ENCODE measurements around the gene NEK7. TPM values are rescaled to one million over a fixed set of nuclear protein-coding genes. Genes with fewer than 3 reads are reported as not detected.
A peak's percentile ranks its signal among the peaks of the same experiment; 100 is the strongest.

The NEK7 gene
- total RNA-seq, 3 donors from 2014 or later = 62.3 to 72.1 (median 62.9) TPM

DNA sequence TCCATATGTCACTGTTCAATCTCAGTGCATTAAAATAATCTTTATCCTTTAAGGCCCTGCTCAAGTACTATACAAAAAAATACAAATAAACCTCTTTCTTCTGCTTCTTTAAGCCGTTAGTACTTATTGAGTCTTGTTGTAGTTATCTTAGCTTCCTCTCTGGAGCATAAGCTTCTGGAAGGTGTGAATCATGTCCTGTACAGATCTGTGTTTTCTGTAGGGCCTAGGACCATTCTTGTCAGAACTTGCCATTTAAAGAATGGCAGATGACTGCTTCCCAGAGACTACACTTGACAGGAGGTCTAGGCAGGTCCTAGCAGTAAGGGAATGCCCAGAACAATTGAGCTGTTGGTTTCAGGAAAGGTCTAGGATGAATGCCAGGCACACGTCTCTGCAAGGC is 12.9 kb downstream of the NEK7 start:
- Mint-ChIP-seq H3K27me3 (ENCODE audit: low read depth) (no peaks in the 10 kb centered on the region), H3K4me3 (peak overlapping the region; percentile 31), H3K9me3 (no peaks in the 10 kb centered on the region), H3K36me3 (ENCODE audit: insufficient read depth) (peaks cover 8% of the 10 kb centered on the region), H3K4me1 (ENCODE audit: low read depth) (peaks cover 88% of the 10 kb centered on the region)
- no peak for DNase-seq
- ATAC-seq = peak in 1 of 2 donors; percentile 12

DNA sequence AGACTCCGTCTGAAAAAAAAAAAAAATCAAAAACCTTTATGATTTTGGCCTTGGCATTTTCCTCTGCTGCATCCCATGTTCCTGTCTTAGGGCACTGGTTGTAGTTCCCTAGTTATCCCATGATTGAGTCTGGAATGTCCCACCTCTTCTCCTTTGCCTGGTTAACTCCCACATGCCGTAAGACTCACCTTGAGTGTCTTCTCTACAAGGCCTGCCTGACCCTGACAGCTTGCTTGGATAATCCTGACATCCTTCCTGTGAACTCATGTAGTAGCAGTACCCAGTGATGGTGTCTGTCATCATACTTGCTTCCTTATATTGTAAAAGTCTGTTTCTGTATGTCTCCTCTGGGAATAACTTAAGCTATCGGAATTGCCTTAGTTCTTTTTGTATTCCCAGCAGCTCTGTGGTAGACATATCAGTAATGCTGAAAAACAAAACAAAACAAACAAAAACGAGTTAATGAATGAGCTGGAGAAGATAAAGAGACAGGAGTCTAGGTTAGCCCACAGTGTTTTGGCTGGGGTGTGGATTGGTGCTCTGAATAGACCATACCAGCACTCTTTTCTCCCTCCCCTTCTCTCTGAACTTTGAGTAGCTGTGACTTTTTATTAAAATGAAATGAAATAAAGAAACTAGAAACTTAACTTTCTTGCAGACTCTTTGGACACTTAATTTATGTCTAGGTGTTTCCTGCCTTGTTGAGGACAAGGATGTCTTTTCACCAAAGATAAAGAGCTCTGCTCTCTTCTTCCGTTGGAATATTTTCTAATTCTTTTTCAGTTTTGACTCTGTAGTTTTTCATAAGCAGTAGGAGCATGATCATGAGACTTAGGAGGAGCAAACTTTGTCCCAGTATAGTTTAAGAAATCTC is 15.1 kb downstream of the NEK7 start:
- ATAC-seq (no peak), DNase-seq (no peak)
- Mint-ChIP-seq H3K9me3 (no peaks in the 10 kb centered on the region), H3K4me1 (ENCODE audit: low read depth) (peaks cover 86% of the 10 kb centered on the region), H3K27me3 (ENCODE audit: low read depth) (no peaks in the 10 kb centered on the region), H3K36me3 (ENCODE audit: insufficient read depth) (peaks cover 5% of the 10 kb centered on the region), H3K4me3 (peak overlapping the region; percentile 34)

DNA sequence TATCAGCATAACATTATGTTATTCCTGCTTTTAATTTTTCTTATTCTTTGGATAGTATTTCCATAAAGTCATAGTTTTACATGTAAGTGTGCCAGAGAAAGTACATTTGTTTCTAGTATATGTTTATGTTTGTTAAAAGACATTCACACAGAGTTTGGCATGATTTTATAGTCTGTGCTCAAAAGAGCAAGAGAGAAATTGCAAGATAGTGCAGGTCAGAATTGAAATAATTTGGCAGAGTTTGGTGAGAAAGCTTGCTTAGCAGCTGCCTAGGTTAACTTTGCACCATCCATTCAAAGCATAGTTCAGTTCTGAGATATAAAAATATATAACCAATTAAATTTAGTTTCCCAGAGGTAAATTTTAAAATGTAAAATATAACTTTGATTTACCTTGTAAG is 17.0 kb downstream of the NEK7 start:
- Mint-ChIP-seq H3K36me3 (ENCODE audit: insufficient read depth) (peaks cover 5% of the 10 kb centered on the region), H3K9me3 (no peaks in the 10 kb centered on the region), H3K4me3 (no peak overlapping the region), H3K27me3 (ENCODE audit: low read depth) (no peaks in the 10 kb centered on the region), H3K4me1 (ENCODE audit: low read depth) (peaks cover 87% of the 10 kb centered on the region)
- no peak for DNase-seq
- no peak for ATAC-seq

DNA sequence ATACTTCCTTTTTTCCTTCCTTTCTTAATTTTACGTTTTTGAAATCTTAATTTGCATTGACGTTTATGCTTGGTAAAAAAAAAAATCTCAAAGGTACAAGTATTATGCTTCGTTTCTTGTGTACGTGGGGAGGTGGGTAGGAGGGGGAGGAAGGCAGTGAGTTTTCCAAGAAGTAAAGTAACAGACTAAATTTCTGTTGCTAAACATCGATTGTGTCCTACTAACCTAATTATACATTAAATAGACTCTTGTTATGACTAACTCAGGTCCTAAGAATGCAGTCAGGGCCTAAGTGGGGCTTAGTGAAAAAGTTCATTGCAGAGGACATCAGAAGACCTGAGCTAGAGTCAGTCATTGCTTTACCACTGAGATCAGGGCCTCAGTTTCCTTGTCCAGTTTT is 17.5 kb downstream of the NEK7 start:
- ATAC-seq (no peak), DNase-seq (no peak)
- H3K36me3 Mint-ChIP-seq (ENCODE audit: insufficient read depth) = peaks cover 5% of the 10 kb centered on the region

DNA sequence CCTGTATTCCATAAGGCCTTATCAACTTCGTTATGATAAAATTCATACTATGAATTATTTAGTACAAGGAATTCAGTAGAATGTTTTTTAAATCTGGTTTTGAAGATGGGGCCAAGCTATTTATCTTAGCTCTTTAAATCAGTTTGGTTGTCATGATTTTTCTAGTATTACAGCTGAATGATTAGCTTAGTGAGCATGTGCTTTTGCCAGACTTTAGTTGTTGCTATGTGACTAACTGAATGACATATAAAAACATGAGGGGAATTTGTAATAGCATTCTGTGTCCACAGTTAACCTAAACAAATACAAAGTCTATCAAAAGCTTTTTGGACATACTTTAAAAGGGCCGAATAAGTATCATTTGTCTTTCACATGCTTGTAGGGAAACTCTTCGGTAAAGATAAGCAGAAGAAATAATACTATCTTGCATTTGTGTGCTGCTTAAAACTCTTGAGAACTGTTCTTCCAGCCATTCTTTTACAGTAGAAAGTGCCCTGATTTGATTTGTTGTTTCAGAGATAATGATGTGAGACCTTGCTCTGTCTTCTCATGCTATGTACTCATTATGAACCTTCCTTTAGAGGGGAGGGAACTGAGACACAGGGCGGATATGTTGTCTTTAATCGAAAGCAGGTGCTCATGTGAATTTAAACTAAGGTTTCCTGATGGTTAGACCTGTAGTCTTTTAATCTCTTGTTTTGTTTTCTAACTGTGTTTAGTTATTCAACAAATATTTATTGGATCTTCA is 18.8 kb downstream of the NEK7 start:
- H3K9me3 Mint-ChIP-seq = no peaks in the 10 kb centered on the region
- no peaks in the 10 kb centered on the region for H3K27me3 Mint-ChIP-seq (ENCODE audit: low read depth)
- DNase-seq (no peak), ATAC-seq (peak; percentile 86 to 90)
- H3K36me3 Mint-ChIP-seq (ENCODE audit: insufficient read depth) = peaks cover 2% of the 10 kb centered on the region
- peaks cover 86% of the 10 kb centered on the region for H3K4me1 Mint-ChIP-seq (ENCODE audit: low read depth)
- peak overlapping the region; percentile 34 for H3K4me3 Mint-ChIP-seq

More for the DNA sequence above, 17.5 kb downstream of the NEK7 start:
- Mint-ChIP-seq H3K4me3 (peak overlapping the region; percentile 38), H3K27me3 (ENCODE audit: low read depth) (no peaks in the 10 kb centered on the region), H3K9me3 (no peaks in the 10 kb centered on the region), H3K4me1 (ENCODE audit: low read depth) (peaks cover 86% of the 10 kb centered on the region)

DNA sequence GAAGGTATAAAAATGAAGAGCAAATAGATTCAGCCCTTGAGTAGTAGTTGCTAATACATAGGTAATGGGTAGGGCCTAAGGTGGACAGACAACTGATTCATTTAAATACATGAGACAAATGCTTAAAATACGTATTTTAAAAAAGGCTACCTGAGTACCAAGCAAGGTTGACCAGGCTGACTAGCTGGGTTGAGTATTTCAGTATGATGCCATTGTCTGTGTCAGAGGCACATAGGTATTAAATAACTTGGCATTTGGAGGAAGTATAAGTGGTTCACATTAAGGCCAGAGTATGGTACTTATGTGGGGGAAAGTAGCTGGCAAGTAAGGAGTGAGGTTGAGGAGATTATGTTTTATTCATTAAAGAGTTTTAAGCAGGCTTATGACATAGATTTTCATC is 19.4 kb downstream of the NEK7 start:
- Mint-ChIP-seq H3K4me3 (peak overlapping the region; percentile 34), H3K27me3 (ENCODE audit: low read depth) (no peaks in the 10 kb centered on the region), H3K9me3 (no peaks in the 10 kb centered on the region), H3K4me1 (ENCODE audit: low read depth) (peaks cover 88% of the 10 kb centered on the region), H3K36me3 (ENCODE audit: insufficient read depth) (peaks cover 2% of the 10 kb centered on the region)
- peak; percentile 9 to 17 for ATAC-seq
- no peak for DNase-seq

DNA sequence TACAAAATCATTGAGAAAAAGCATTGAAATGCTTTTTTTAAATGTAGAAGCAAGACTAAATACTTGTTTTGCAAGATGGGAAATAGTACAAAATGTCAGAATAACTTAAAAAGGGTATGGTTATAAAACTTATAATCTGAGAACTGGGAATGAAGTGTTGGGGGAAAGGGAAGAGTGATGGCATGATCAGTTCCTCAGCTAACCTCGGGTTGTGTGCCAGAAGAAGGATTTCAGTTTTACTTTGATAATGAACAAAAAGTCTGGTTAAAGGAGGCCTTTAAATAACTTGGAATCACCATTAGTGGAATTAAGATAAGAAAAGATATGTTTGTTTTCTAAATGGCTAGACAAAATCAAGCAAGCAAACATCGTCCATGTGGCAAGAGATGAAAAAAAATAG is 20.7 kb downstream of the NEK7 start:
- H3K4me3 Mint-ChIP-seq = peak overlapping the region; percentile 44
- DNase-seq (no peak), ATAC-seq (no peak)
- peaks cover 90% of the 10 kb centered on the region for H3K4me1 Mint-ChIP-seq (ENCODE audit: low read depth)
- no peaks in the 10 kb centered on the region for H3K27me3 Mint-ChIP-seq (ENCODE audit: low read depth)
- H3K36me3 Mint-ChIP-seq (ENCODE audit: insufficient read depth) = peaks cover 2% of the 10 kb centered on the region
- peaks cover 4% of the 10 kb centered on the region for H3K9me3 Mint-ChIP-seq

DNA sequence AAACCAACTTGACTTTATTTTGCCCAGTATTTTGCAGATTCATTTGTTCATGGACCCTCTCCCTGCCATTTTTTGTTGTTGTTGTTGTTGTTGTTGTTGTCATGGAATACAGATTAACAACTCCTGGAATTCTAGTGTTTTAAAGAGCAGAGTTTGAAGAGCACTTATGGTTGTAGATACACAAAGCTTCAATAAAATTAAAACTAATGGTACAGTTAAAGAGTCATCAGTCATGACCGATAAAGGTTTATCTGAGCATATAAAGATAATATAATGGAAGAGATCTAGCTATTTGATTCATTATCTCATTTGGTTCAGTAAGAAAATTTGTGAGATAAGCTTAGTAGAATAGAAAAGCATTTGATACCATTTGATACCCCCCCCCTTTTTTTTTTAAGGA is 21.8 kb downstream of the NEK7 start:
- H3K27me3 Mint-ChIP-seq (ENCODE audit: low read depth) = no peaks in the 10 kb centered on the region
- ATAC-seq = no peak
- peaks cover 4% of the 10 kb centered on the region for H3K9me3 Mint-ChIP-seq
- DNase-seq = no peak
- H3K4me1 Mint-ChIP-seq (ENCODE audit: low read depth) = peaks cover 91% of the 10 kb centered on the region
- no peak overlapping the region for H3K4me3 Mint-ChIP-seq
- peaks cover 4% of the 10 kb centered on the region for H3K36me3 Mint-ChIP-seq (ENCODE audit: insufficient read depth)

DNA sequence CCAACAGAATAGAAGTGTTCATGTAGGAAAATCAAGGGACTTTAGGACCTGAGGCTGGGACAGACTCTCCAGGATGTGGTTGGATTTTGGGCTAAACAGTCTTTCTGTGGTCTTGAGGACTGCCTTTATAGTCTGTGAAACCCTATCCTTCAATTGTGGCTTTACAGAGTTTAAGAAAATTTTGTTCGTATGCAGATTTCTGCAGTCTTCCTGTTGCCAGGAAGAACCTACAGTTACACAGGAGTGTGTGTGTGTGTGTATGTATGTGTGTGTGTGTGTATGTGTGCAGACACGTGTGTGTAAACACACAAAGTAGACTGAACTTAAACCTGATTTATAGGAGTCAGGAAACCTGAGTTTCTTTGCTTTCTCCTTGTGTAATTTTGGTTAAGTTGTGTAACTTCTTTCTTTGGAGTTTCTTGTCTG is 22.8 kb downstream of the NEK7 start:
- H3K9me3 Mint-ChIP-seq = peaks cover 4% of the 10 kb centered on the region
- no peak for DNase-seq

DNA sequence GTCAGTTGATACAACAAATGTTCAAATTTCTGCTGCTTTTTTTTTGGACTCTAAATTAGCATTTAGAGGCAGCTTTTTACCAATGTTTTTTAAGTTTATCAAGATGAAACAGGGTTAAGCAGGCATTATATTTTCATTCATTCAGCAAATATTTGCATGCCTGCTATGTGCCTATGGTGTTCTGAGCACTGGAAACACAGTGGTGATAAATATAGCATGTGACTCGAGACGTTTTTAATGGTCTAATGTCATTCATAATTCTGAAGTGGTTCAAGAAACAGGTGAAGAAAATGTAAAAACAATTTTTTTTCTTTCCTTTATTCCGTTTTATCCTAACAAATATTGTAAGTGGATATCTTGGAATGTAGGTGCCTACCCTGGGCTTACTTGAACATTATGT is 26.8 kb downstream of the NEK7 start:
- Mint-ChIP-seq H3K27me3 (ENCODE audit: low read depth) (no peaks in the 10 kb centered on the region), H3K4me3 (no peak overlapping the region), H3K9me3 (peaks cover 4% of the 10 kb centered on the region), H3K4me1 (ENCODE audit: low read depth) (peaks cover 79% of the 10 kb centered on the region), H3K36me3 (ENCODE audit: insufficient read depth) (peaks cover 4% of the 10 kb centered on the region)
- ATAC-seq = no peak
- no peak for DNase-seq

More for the DNA sequence above, 22.8 kb downstream of the NEK7 start:
- peak; percentile 20 to 31 for ATAC-seq
- Mint-ChIP-seq H3K27me3 (ENCODE audit: low read depth) (no peaks in the 10 kb centered on the region), H3K36me3 (ENCODE audit: insufficient read depth) (peaks cover 4% of the 10 kb centered on the region), H3K4me3 (peak overlapping the region; percentile 4), H3K4me1 (ENCODE audit: low read depth) (peaks cover 87% of the 10 kb centered on the region)

DNA sequence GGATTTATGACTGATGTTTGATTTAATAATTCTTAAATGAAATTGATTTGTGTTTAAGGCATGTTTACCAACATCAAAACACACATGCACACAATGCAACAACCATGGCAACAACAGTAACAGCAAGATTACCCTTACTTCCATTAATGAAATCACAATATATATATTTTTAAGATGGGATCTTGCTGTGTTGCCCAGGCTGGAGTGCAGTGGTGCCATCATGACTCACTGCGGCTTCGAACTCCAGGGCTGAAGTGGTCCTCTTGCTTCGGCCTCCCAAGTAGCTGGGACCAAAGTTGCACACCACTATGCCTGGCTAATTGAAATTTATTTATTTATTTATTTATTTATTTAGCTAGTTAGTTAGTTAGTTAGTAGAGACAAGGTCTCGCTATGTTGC is 27.7 kb downstream of the NEK7 start:
- peaks cover 4% of the 10 kb centered on the region for H3K36me3 Mint-ChIP-seq (ENCODE audit: insufficient read depth)
- H3K27me3 Mint-ChIP-seq (ENCODE audit: low read depth) = no peaks in the 10 kb centered on the region
- no peak overlapping the region for H3K4me3 Mint-ChIP-seq
- peaks cover 4% of the 10 kb centered on the region for H3K9me3 Mint-ChIP-seq
- DNase-seq = no peak
- ATAC-seq = no peak
- H3K4me1 Mint-ChIP-seq (ENCODE audit: low read depth) = peaks cover 79% of the 10 kb centered on the region

DNA sequence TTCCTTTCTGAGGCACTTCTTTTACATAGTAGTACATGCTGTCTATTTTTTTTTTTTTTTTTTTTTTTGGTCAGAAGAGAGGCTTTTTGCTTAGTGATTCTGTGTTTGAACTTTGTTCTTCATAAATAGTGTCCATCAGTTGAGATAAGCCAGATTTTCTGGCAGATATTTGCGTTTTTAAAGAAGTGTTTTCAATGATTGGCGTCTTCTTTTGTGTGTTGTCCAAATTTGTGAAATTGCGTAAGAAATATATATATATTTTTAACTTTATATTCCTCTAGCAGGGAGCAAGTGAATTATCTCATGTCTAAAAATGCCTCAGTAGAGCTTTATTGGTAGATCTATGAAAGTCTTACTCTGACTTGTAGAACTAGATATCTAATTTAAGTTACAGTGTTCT is 28.3 kb downstream of the NEK7 start:
- peaks cover 4% of the 10 kb centered on the region for H3K9me3 Mint-ChIP-seq
- DNase-seq = no peak
- H3K4me3 Mint-ChIP-seq = no peak overlapping the region
- ATAC-seq = no peak
- H3K36me3 Mint-ChIP-seq (ENCODE audit: insufficient read depth) = peaks cover 4% of the 10 kb centered on the region
- no peaks in the 10 kb centered on the region for H3K27me3 Mint-ChIP-seq (ENCODE audit: low read depth)
- peaks cover 78% of the 10 kb centered on the region for H3K4me1 Mint-ChIP-seq (ENCODE audit: low read depth)

DNA sequence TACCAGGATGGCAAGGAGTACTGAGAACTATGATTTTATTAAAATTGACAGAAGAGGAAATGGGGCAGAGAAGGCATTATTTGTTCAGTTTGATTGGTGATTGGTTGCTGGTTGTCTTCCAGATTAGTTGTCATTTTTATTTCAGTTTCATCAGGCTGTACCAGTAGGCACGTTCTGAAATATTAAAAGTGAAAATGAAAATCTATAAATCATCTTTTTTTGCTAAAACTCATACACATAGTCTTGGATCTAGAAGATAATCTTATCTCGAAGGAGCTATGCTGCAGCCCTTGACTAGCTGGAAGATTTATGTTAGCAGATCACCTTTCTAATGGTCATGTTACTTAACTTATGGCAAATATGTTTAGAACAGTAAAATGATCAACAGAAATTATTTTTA is 29.0 kb downstream of the NEK7 start:
- no peak for DNase-seq
- Mint-ChIP-seq H3K4me1 (ENCODE audit: low read depth) (peaks cover 79% of the 10 kb centered on the region), H3K36me3 (ENCODE audit: insufficient read depth) (peaks cover 4% of the 10 kb centered on the region), H3K9me3 (peaks cover 4% of the 10 kb centered on the region), H3K4me3 (peak overlapping the region; percentile 20), H3K27me3 (ENCODE audit: low read depth) (no peaks in the 10 kb centered on the region)
- peak; percentile 69 to 72 for ATAC-seq

DNA sequence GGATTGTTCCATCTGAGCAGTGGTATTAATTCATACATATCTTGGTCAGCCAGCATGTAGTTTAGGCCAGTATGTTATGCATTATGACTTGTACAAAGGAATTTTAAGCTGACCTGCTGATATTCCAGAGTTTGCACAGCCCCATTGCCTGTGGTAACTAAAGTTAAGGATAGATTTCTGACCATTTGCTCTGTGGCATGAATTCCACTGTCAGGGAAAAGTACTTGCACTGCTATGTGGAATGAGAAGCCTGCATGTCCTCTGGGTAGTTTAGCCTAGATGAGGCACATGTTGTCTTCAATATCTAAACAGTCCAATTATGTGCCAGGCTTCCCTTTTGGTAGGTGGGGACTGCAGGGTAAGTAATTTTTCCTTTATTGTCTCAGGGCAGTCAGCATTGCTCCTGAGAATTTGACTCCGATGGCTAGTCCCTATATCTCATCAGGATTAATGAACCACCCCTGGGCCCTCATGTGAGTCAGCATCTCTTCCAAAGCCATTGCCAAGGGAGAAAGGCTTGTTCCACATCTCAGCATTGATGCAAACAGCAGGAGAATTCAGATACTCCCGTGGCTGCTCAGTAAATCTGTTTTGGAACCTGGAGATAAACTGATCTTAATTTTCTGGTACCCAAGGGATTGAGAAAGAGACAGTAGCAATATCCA is 30.2 kb downstream of the NEK7 start:
- ATAC-seq (no peak), DNase-seq (no peak)
- peaks cover 5% of the 10 kb centered on the region for H3K36me3 Mint-ChIP-seq (ENCODE audit: insufficient read depth)
- H3K4me1 Mint-ChIP-seq (ENCODE audit: low read depth) = peaks cover 80% of the 10 kb centered on the region
- H3K4me3 Mint-ChIP-seq = no peak overlapping the region
- H3K9me3 Mint-ChIP-seq = peaks cover 4% of the 10 kb centered on the region
- no peaks in the 10 kb centered on the region for H3K27me3 Mint-ChIP-seq (ENCODE audit: low read depth)
